ENCODE data around the gene ROPN1L. TPM values are rescaled to one million over a fixed set of nuclear protein-coding genes. Genes with fewer than 3 reads are reported as not detected.
"Not testable (repeated sequence)": the region's sequence is repeated elsewhere in the genome, so short reads cannot be mapped to it uniquely, and the experiment has no call there.

The ROPN1L gene
- total RNA-seq, 1 donor from 2014 or later: 0.94 TPM

GRCh38 chr5:10513501-10514442 lies 72.1 kb downstream of the ROPN1L start:
- no peak for DNase-seq (ENCODE audit: low spot score)
- intact Hi-C loops (cut with DNase I): no loop called here
- no peak for ATAC-seq

GRCh38 chr5:10514572-10514971 lies 72.9 kb downstream of the ROPN1L start:
- intact Hi-C loops (cut with DNase I); ATAC-seq; DNase-seq (ENCODE audit: low spot score): not testable (repeated sequence)

Small RNA genes lying within 50 kb of the gene (microRNA-seq; reads per million reads assigned to microRNA genes)
- gene MIR6131: not detected

Other genes starting within 250 kb of the ROPN1L start
- 20.8 TPM for gene ATPSCKMT, start 192.0 kb upstream of the ROPN1L start, total RNA-seq
- gene CCT5, start 191.6 kb upstream of the ROPN1L start, total RNA-seq: 79.5 TPM
- 17.5 TPM for gene CMBL, start 134.0 kb upstream of the ROPN1L start, total RNA-seq
- gene MARCHF6, start 88.2 kb upstream of the ROPN1L start, total RNA-seq: 174 TPM
- gene ANKRD33B, start 122.2 kb downstream of the ROPN1L start, total RNA-seq: 22.6 TPM